Stimulated activated CD4-positive, alpha-beta T cell treated with anti-CD3 and anti-CD28 coated beads, Interleukin-12 subunit alpha, Interleukin-12 subunit beta, amount 100 ng/mL, for 4 hours (primary cell): ENCODE data around the gene KRTAP5-6.
"Not testable (repeated sequence)": the region's sequence is repeated elsewhere in the genome, so short reads cannot be mapped to it uniquely, and the experiment has no call there.

Source experiments
- DNase-seq: peaks from one replicate; pipeline ENCODE4 v3.0.0-alpha.2; 2020

The KRTAP5-6 gene

GRCh38 chr11:1683904-1684572 is 13.0 kb upstream of the KRTAP5-6 start:
- not testable (repeated sequence) for DNase-seq

GRCh38 chr11:1684886-1685874 is 11.8 kb upstream of the KRTAP5-6 start:
- not testable (repeated sequence) for DNase-seq

- not testable (repeated sequence) for DNase-seq
Observed at GRCh38 chr11:1686220-1686619, 10.8 kb upstream of the KRTAP5-6 start.

GRCh38 chr11:1688336-1688947 is 8.6 kb upstream of the KRTAP5-6 start:
- not testable (repeated sequence) for DNase-seq

- not testable (repeated sequence) for DNase-seq
Observed at GRCh38 chr11:1689250-1690166, 7.5 kb upstream of the KRTAP5-6 start.

- no peak for DNase-seq
Observed at GRCh38 chr11:1690167-1691025, 6.6 kb upstream of the KRTAP5-6 start.

- no peak for DNase-seq
Observed at GRCh38 chr11:1691026-1691877, 5.7 kb upstream of the KRTAP5-6 start.

GRCh38 chr11:1691878-1692707 is 4.9 kb upstream of the KRTAP5-6 start:
- no peak for DNase-seq

- DNase-seq: no peak
Observed at GRCh38 chr11:1692708-1693326, 4.2 kb upstream of the KRTAP5-6 start.

- DNase-seq: peak; percentile 80
Observed at GRCh38 chr11:1693327-1694063, 3.5 kb upstream of the KRTAP5-6 start.

- peak; percentile 88 for DNase-seq
Observed at GRCh38 chr11:1694064-1694845, 2.7 kb upstream of the KRTAP5-6 start.

- DNase-seq: no peak
Observed at GRCh38 chr11:1694846-1695547, 2.0 kb upstream of the KRTAP5-6 start.

GRCh38 chr11:1695548-1696108 is 1.4 kb upstream of the KRTAP5-6 start:
- DNase-seq: no peak

GRCh38 chr11:1699771-1700170 is 2.8 kb downstream of the KRTAP5-6 start:
- DNase-seq: no peak

- no peak for DNase-seq
Observed at GRCh38 chr11:1701091-1701807, 4.3 kb downstream of the KRTAP5-6 start.

GRCh38 chr11:1702506-1702905 is 5.5 kb downstream of the KRTAP5-6 start:
- no peak for DNase-seq
